HCT116 (cell line): ENCODE data around the gene EXOSC7. TPM values are rescaled to one million over a fixed set of nuclear protein-coding genes. Genes with fewer than 3 reads are reported as not detected.

Experiments used
- ATAC-seq: fragments of 200-7000 bp; cut with Tn5 transposase; 2 replicates; pipeline ENCODE4 v1.9.1; 2020; ENCODE audit warnings: mild to moderate bottlenecking, moderate library complexity
- BruUV-seq: library from RNA; stranded (reverse); fragments of 400-500 nt; replicated peaks from 2 replicates; lab custom pipeline; 2021; lab: Mats Ljungman, UMichigan
- CTCF ChIA-PET: fragments of 300-600 bp; sonication (Branson Sonifier 250); formaldehyde crosslinking; loops from one replicate; lab custom pipeline; 2021; ENCODE audit warnings: antibody characterized with exemption; lab: Charles Lee
- POLR2A ChIA-PET: fragments of 300-600, 350-600 bp; sonication (Branson Sonifier 250); formaldehyde crosslinking; loops from one replicate; lab custom pipeline; 2021; ENCODE audit warnings: antibody characterized with exemption; lab: Charles Lee
- RAD21 ChIA-PET, 2 experiments: fragments of 300-600 bp; sonication (Branson Sonifier 250); formaldehyde crosslinking; loops; one replicate each; lab custom pipeline; 2023; ENCODE audit warnings: low total read pairs in 2 of 2; ENCODE audit not compliant: uncharacterized antibody in 2 of 2, unreplicated experiment in 2 of 2, low non-redundant PET in 1 of 2; lab: Charles Lee
- DNase-seq: peaks from one replicate; pipeline ENCODE4 v3.0.0-alpha.2; 2010; ENCODE audit warnings: low read depth, low spot score
- H2AFZ ChIP-seq: fragments of 200-600 bp; shearing (Covaris generic), sonication (generic); 2 replicates; pipeline ENCODE4 v1.6.1; 2017; ENCODE audit warnings: low read depth, mixed run types, mixed read lengths, antibody characterized with exemption, low read length; ENCODE audit not compliant: poor library complexity, severe bottlenecking
- H3K27ac ChIP-seq: 2 replicates; pipeline ENCODE4 v1.5.1; 2012; ENCODE audit warnings: low read depth, low read length
- H3K27me3 ChIP-seq: fragments of 200-600 bp; sonication (generic); 2 replicates; pipeline ENCODE4 v1.6.1; 2016; ENCODE audit warnings: mixed run types, low read length, mixed read lengths; ENCODE audit not compliant: insufficient read depth
- H3K36me3 ChIP-seq, 2 experiments: fragments of 200-500 bp in 1 of 2; fragments of 200-600 bp in 1 of 2; sonication (Bioruptor generic) in 1 of 2; sonication (generic) in 1 of 2; 2 replicates each; pipeline versions ENCODE4 v1.5.1 to v1.6.1; 2014 to 2016; ENCODE audit warnings: low read length in 2 of 2, inconsistent platforms in 1 of 2, mixed read lengths in 1 of 2, mixed run types in 1 of 2; ENCODE audit not compliant: insufficient read depth in 2 of 2, control insufficient read depth in 1 of 2
- H3K4me1 ChIP-seq, 2 experiments: fragments of 200-600 bp in 1 of 2; sonication (generic) in 1 of 2; 2 replicates each; pipeline versions ENCODE4 v1.5.1 to v1.6.1; 2012 to 2017; ENCODE audit warnings: low read length in 2 of 2, inconsistent platforms in 1 of 2, mild to moderate bottlenecking in 1 of 2, mixed read lengths in 1 of 2, mixed run types in 1 of 2, moderate library complexity in 1 of 2; ENCODE audit not compliant: insufficient read depth in 2 of 2, control insufficient read depth in 1 of 2
- H3K4me2 ChIP-seq: fragments of 200-600 bp; sonication (generic); 2 replicates; pipeline ENCODE4 v1.6.1; 2017; ENCODE audit warnings: mixed run types, low read length, mixed read lengths
- H3K4me3 ChIP-seq, 2 experiments: fragments of 200-600 bp in 1 of 2; sonication (generic) in 1 of 2; replicated peaks in 1 of 2; 2 replicates each; pipeline ENCODE4 v1.5.1; 2011 to 2016; ENCODE audit warnings: low read length in 2 of 2, control low read depth in 1 of 2, low read depth in 1 of 2, mild to moderate bottlenecking in 1 of 2, mixed read lengths in 1 of 2, mixed run types in 1 of 2
- H3K79me2 ChIP-seq: fragments of 200-600 bp; sonication (generic); 2 replicates; pipeline ENCODE4 v1.6.1; 2017; ENCODE audit warnings: mild to moderate bottlenecking, mixed run types, low read length, moderate library complexity, mixed read lengths; ENCODE audit not compliant: insufficient read depth
- H3K9ac ChIP-seq: fragments of 200-600 bp; sonication (generic); 2 replicates; pipeline ENCODE4 v1.6.1; 2016; ENCODE audit warnings: low read length, mixed read lengths
- H3K9me2 ChIP-seq: fragments of 200-600 bp; sonication (generic), shearing (Covaris generic); 2 replicates; pipeline ENCODE4 v1.6.1; 2017; ENCODE audit warnings: mixed run types, mild to moderate bottlenecking, moderate library complexity; ENCODE audit not compliant: insufficient read depth
- H3K9me3 ChIP-seq, 2 experiments: fragments of 200-500 bp in 1 of 2; fragments of 200-600 bp in 1 of 2; sonication (Bioruptor generic) in 1 of 2; sonication (generic) in 1 of 2; 2 replicates each; pipeline ENCODE4 v1.6.1; 2014 to 2017; ENCODE audit warnings: low read length in 2 of 2, mixed read lengths in 2 of 2, inconsistent platforms in 1 of 2, low read depth in 1 of 2, mild to moderate bottlenecking in 1 of 2, mixed run types in 1 of 2, moderate library complexity in 1 of 2; ENCODE audit not compliant: control insufficient read depth in 1 of 2, insufficient read depth in 1 of 2
- H4K20me1 ChIP-seq: fragments of 200-600 bp; sonication (generic), shearing (Covaris generic); 2 replicates; pipeline ENCODE4 v1.6.1; 2017; ENCODE audit warnings: mixed run types, mild to moderate bottlenecking, moderate library complexity; ENCODE audit not compliant: insufficient read depth
- ATF3 ChIP-seq: IDR thresholded peaks from 2 replicates; pipeline ENCODE4 v1.6.1; 2012
- CBX3 ChIP-seq: IDR thresholded peaks from 2 replicates; pipeline ENCODE4 v1.6.1; 2012; ENCODE audit warnings: low read depth
- CEBPB ChIP-seq: IDR thresholded peaks from 2 replicates; pipeline ENCODE4 v1.6.1; 2012; ENCODE audit warnings: low read depth
- CTCF ChIP-seq, 3 experiments: fragments of 200-600 bp in 1 of 3; sonication (generic) in 1 of 3; IDR thresholded peaks in 2 of 3; conservative IDR thresholded peaks in 1 of 3; 2 replicates each; pipeline ENCODE4 v1.5.1; 2012 to 2017; ENCODE audit warnings: low read depth in 2 of 3, low read length in 2 of 3, antibody characterized with exemption in 1 of 3, borderline replicate concordance in 1 of 3, control low read depth in 1 of 3, mild to moderate bottlenecking in 1 of 3, mixed read lengths in 1 of 3, mixed run types in 1 of 3, moderate library complexity in 1 of 3; ENCODE audit not compliant: insufficient read depth in 1 of 3
- EGR1 ChIP-seq: IDR thresholded peaks from 2 replicates; pipeline ENCODE4 v1.6.1; 2012; ENCODE audit warnings: low read depth
- ELF1 ChIP-seq: IDR thresholded peaks from 2 replicates; pipeline ENCODE4 v1.6.1; 2012; ENCODE audit warnings: low read depth, borderline replicate concordance
- EZH2 ChIP-seq: fragments of 200-600 bp; sonication (generic); IDR thresholded peaks from 2 replicates; pipeline ENCODE4 v1.6.1; 2017; ENCODE audit warnings: antibody characterized with exemption, mixed run types
- EZH2phosphoT487 ChIP-seq: fragments of 200-600 bp; IDR thresholded peaks from 2 replicates; pipeline ENCODE4 v1.6.1; 2018; ENCODE audit warnings: antibody characterized with exemption, borderline replicate concordance
- FOSL1 ChIP-seq: IDR thresholded peaks from 2 replicates; pipeline ENCODE4 v1.6.1; 2012; ENCODE audit warnings: low read depth
- JUND ChIP-seq: IDR thresholded peaks from 2 replicates; pipeline ENCODE4 v1.6.1; 2012
- POLR2A ChIP-seq: IDR thresholded peaks from 2 replicates; pipeline ENCODE4 v1.7.0; 2011; ENCODE audit warnings: borderline replicate concordance; ENCODE audit not compliant: insufficient read depth, insufficient read length; ENCODE audit errors: extremely low read depth
- POLR2AphosphoS5 ChIP-seq: IDR thresholded peaks from 2 replicates; pipeline ENCODE4 v1.6.1; 2011; ENCODE audit warnings: mild to moderate bottlenecking, low read depth, low read length, moderate library complexity
- RAD21 ChIP-seq: IDR thresholded peaks from 2 replicates; pipeline ENCODE4 v1.6.1; 2012; ENCODE audit warnings: low read depth, mild to moderate bottlenecking
- SIN3A ChIP-seq: IDR thresholded peaks from 2 replicates; pipeline ENCODE4 v1.6.1; 2012; ENCODE audit warnings: low read depth
- SRF ChIP-seq: IDR thresholded peaks from 2 replicates; pipeline ENCODE4 v1.6.1; 2012; ENCODE audit warnings: low read depth
- TCF7L2 ChIP-seq: IDR thresholded peaks from 2 replicates; pipeline ENCODE4 v1.7.0; 2011; ENCODE audit warnings: borderline replicate concordance, inconsistent platforms; ENCODE audit not compliant: insufficient read depth, insufficient read length; ENCODE audit errors: extremely low read depth
- YY1 ChIP-seq: IDR thresholded peaks from 2 replicates; pipeline ENCODE4 v1.6.1; 2011; ENCODE audit warnings: low read length, low read depth, moderate library complexity, mild to moderate bottlenecking; ENCODE audit not compliant: insufficient replicate concordance; ENCODE audit errors: extremely low read depth
- ZBTB33 ChIP-seq: IDR thresholded peaks from 2 replicates; pipeline ENCODE4 v1.6.1; 2011; ENCODE audit warnings: mild to moderate bottlenecking, low read length, moderate library complexity; ENCODE audit not compliant: insufficient replicate concordance; ENCODE audit errors: extremely low read depth
- ZFX ChIP-seq: fragments of 450-650 bp; IDR thresholded peaks from 2 replicates; pipeline ENCODE4 v1.6.1; 2017
- ZNF274 ChIP-seq: fragments of 200-500 bp; sonication (Bioruptor generic); IDR thresholded peaks from 2 replicates; pipeline ENCODE4 v1.6.1; 2014; ENCODE audit warnings: mild to moderate bottlenecking, low read depth, low read length, inconsistent platforms
- intact Hi-C: fragments of 100-400 bp; cut with micrococcal nuclease; formaldehyde crosslinking; loops from 2 replicates; pipeline ENCODE4 v1.10.0; 2022
- total RNA-seq: library from RNA; stranded (reverse); gene quantifications from one replicate; pipeline ENCODE4 v1.2.1, GENCODE V29; 2021; ENCODE audit not compliant: unreplicated experiment

Gene EXOSC7
- total RNA-seq, 1 experiment from 2014 or later = 72.6 TPM

- Histone ChIP-seq H3K9ac (no peak overlapping the region), H3K4me3 (no peak overlapping the region), H3K9me2 (no peaks in the 10 kb centered on the region), H3K79me2 (no peaks in the 10 kb centered on the region), H3K27me3 (no peaks in the 10 kb centered on the region), H3K27ac (no peak overlapping the region), H4K20me1 (no peaks in the 10 kb centered on the region), H3K4me2 (no peak overlapping the region), H2AFZ (no peak overlapping the region), H3K4me1 (peaks cover 0 to 11% of the 10 kb centered on the region in 2 experiments; a peak in 2 of 4 replicates), H3K36me3 (no peaks in the 10 kb centered on the region), H3K9me3 (no peaks in the 10 kb centered on the region)
- intact Hi-C loops = loop anchor here (10.0 kb wide), 1 partner anchor 891 kb away; no protein-coding TSS in a partner anchor
- ChIA-PET RAD21 (no interaction called here), POLR2A (interaction anchor here (0.6 kb wide), 1 partner anchor 626 kb away, joined by 4 read pairs; no protein-coding TSS in a partner anchor), CTCF (no interaction called here)
- DNase-seq (no peak), ATAC-seq (no peak)
- TF ChIP-seq CEBPB = no peak
- TF ChIP-seq POLR2AphosphoS5 = no peak
- no peak for TF ChIP-seq TCF7L2
- TF ChIP-seq ZBTB33 = no peak
- no peak for TF ChIP-seq SIN3A
- no peak for TF ChIP-seq ZFX
- no peak for TF ChIP-seq YY1
- no peak for TF ChIP-seq EZH2phosphoT487
- no peak for TF ChIP-seq RAD21
- no peak for TF ChIP-seq ZNF274
- TF ChIP-seq SRF = no peak
- TF ChIP-seq ELF1 = no peak
- no peak for TF ChIP-seq FOSL1
- TF ChIP-seq EZH2 = no peak
- TF ChIP-seq EGR1 = no peak
- TF ChIP-seq JUND = no peak
- no peak for TF ChIP-seq ATF3
- TF ChIP-seq CBX3 = no peak
- no peak for TF ChIP-seq POLR2A
- no peak for TF ChIP-seq CTCF (IDR thresholded peaks at IDR 0.05 in 2 of 3, conservative IDR thresholded peaks at IDR 0.05 in 1 of 3; ENCODE audit: borderline replicate concordance in 1 of 3, insufficient read depth in 1 of 3, low read depth in 2 of 3, low read length in 2 of 3)
- no TSS peak for BruUV-seq
Observed at GRCh38 chr3:45033791-45034190, 57.7 kb downstream of the EXOSC7 start.
